ENCODE data around the gene ELOVL4.

The ELOVL4 gene

DNA sequence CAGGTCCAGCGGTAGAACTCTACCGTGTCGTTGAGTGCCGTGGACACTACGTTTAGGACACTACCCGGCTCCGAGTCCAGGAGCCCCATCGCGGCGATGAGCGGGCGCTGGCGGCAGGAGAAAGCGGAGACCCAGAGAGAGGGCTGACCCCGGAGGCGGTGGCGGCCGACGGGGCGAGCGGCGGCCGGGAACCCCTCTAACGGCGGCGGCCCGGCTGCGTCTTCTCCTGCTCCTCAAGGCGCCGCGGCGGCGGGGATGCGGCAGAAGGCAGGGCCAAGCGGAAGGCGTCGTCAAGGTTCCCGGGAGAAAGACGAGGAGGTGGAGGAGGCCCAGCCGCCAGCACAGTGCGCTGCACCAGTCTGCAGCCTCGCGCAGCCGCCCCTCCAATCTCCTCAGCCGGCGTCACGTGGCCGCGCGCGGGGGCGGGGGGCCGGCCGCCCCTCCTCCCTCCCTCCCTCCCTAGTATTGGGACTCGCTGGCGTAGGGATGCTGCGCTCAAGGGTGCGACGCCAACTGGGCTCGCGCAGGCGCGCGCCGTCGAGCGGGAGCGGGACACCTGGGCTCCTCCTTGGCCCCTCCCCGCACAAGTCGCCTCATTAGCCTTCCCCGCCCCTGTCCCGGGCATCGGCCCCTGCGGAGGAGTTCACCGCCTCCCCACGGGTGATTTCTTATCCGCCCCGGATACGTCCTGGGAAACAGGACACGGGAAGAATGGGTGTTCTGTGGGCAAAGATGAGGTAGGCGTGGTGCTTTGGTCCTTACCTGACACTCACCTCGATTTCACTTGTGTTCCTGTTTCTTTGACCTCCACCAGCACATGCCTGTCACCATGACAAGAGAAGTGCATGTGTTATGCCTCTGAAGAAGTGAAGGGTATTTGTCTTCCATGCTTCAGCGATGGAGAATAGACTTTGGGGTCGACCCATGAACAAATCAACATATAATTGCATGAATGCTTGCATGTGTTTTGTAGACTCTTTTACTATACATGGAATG is at the start of gene ELOVL4:
Gene ELOVL4, minus strand, starts transcription at position 363 of the 996 bp plus-strand sequence. Its CDS starts 274 bp downstream, at position 89.
- DNase-seq: peak; percentile 75

DNA sequence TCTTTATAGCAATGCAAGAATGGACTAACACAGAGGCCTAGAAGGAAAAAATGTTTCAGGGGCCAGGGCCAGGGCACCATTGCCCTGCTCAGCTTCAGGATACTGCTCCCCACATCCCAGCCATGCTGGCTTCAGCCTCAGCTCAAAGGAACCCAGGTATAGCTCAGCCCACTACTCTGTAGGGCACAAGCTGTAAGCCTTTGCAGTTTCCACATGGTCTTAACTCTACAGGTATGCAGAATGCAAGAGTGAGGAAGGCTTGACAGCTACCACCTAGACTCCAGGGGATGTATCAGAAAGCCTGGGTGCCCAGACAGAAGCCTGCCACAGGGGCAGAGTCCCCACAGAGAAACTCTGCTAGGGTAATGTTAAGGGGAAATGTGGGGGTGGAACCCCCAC is 46.6 kb upstream of the ELOVL4 start:
- no peak for DNase-seq

DNA sequence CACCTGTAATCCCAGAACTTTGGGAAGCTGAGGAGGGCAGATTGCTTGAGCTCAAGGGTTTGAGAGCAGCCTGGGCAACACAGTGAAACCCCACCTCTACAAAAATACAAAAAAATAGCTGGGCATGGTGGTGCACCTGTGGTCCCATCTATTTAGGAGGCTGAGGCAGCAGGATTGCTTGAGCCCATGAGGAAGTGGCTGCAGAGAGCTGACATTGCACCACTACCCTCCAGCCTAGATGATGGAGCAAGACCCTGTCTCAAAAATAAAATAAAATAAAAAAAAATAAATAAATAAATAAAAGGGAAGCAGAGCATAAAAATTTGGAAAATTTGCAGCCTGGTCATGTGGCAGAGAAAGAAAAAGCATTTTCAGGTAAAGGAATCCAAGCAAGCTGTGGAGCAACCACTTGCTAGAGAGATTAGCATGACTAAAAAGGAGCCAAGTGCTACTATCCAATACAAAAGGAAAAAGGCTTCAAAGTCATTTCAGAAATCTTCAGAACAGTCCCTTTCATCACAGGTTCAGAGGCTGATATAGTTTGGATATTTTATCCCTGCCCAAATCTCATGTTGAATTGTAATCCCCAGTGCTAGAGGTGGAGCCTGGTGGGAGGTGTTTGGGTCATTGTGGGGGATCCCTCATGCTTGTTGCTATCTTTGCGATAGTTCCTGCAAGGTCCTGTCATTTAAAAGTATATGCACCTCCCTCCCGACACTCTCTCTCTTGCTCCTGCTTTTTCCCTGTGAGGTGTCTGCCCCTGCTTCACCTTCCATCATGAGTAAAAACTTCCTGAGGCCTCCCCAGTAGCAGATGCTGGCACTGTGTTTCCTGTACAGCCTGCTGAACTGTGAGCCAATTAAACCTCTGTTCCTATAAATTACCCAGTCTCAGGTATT is 45.9 kb upstream of the ELOVL4 start:
- no peak for DNase-seq

DNA sequence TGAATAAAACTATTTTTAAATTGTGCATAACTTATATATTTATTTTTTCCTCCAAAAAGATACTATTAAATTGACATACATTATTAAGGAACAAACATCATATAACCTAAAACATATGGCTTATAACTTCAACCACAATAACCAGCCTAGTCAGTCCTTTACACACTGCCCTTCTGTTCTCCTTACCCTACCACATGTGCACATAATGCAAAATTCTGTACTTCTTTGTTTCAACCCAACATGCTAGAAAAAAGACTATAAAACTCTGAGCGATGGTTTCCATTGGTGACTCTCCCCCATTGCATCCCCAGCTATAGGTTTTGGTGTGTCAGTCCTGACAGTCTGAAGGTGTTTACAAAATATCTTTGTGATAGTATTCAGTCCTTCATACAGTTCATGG is 42.3 kb upstream of the ELOVL4 start:
- DNase-seq: no peak

DNA sequence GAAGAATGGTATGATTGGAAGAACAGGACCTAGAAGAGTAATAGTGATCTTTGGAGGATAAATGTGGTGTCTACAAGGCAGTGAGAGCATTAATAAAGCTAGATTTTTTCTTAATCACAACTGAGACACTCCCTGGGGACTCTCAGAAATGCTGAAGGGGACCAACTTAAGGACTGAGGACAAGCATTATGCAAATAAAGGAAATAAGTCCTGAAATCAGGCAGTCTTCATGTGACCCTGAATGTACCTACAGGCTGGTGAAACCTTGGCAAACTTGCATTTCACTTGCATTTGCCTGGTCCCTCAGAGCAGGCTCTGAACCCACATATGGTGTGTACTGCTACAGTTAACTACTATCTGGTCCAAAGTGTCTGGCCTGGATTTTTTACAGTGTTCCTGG is 37.8 kb upstream of the ELOVL4 start:
- DNase-seq: no peak

DNA sequence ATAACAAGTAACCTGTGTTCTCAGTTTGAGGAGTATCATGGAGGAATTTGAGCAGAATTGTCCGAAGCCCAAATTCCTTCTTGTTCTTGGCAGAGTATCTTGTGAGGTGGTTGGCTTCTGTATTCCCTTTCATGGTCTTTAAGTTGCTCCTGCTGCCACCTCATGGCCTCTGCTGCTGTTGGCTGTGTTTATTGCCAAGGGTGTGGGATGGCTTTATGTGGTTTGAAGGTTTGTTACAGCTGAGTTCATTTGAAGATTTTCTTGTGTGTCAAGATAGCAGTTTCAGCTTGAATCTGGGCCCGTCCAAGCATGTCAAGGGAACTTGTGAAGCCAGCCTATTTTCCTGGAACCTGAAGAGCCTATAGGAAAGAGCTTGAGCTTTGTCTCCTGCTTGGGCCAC is 36.9 kb upstream of the ELOVL4 start:
- no peak for DNase-seq

DNA sequence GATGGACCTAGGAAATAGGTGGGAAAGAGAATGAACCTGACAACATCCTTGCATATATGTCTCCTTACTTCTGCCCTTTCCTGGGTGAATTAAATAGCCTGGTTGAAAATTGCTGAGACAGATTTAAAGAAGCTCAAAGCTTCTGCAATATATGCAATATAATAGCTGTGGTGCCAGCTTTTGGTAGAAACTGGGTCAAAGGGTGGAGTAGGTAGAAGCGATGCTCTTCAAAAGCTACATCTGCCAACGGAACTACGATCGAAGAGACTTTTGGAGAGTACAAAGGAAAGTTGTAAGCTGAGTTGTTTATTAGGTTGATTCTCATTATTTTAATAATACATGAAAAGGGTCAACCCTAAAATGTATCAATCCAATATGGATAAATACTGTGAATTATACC is 34.3 kb upstream of the ELOVL4 start:
- no peak for DNase-seq

DNA sequence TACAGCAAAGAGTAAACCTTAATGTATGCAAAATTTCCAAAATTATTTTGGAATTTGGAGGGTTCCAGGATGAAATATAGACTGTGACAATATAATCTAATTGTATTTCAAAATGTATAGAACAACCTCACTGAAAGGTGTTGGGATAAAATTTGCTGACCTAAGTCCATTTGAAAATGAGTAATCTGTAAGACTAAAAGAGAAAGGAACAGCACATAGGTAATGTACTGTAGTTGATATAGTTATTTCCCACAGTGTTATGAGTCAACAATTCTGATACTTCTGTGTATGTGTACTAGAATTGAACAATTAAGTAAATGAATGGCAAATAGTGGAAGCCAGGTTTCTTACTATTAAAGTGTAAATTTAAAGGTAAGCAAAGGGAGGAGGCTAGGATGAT is 23.8 kb upstream of the ELOVL4 start:
- DNase-seq: no peak

DNA sequence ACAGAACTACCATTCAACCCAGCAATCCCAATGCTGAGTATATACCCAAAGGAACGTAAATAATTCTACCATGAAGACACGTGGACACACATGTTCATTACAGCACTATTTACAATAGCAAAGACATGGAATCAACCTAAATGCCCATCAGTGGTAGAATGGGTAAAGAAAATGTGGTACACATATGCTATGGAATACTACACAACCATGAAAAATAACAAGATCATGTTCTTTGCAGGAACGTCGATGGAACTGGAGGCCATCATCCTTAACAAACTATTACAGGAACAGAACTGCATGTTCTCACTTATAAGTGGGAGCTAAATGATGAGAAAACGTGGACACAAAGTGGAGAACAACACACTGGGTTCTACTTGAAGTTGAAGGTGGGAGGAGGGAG is 22.4 kb upstream of the ELOVL4 start:
- no peak for DNase-seq

DNA sequence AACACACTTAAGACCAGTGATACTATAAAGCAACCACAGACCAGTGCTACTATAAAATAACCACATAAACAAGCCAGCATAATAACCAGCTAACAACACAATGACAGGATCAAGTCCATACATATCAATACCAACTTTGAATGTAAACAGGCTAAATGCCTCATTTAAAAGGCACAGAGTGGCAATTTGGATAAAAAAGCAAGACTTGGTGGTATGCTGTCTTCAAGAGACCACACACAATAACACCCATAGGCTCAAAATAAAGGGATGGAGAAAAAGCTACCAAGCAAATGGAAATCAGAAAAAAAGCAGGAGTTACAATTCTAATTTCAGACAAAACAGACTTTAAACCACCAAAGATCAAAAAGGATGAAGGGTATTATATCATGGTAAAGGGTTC is 19.8 kb upstream of the ELOVL4 start:
- DNase-seq: no peak

DNA sequence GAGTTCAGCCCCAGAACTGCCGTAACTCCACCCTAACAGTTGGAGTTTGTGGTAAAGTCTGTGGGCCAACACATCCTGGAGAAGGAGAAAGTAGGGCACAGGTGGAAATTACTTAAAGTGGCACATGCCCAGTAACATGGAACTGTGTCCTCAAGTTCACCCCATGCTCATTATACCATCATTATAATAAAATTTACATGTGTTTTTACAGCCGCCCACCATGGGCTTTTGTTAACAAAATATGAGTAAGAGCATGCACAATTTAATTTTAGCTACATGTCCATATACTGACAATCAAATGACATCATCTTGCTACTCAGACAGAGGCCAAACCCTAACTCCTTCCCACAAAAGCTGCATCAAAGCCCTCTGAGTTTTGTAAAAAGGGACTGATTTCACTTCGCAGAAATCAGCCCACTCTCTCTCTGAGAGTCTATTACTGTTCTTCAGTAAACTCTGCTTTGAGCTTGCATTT is 17.3 kb upstream of the ELOVL4 start:
- DNase-seq: no peak

DNA sequence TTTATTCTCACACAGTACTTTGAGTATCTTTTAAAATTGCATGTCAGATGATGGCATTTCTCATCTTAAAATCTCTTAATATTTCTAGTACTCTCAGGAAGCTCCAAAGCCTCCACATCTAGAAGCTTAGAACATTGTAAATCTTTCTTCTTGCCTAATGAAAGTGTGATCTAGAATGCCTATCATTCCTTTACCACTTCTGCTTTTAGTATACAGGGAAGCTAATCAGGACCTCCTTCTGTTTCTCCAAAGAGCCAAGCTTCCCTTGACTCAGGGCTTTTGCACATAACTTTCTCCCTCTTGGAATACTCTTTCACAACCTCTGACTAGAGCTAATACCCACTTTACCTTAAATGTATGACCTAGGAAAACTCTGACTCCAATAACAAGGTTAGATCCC is 7.5 kb upstream of the ELOVL4 start:
- no peak for DNase-seq

DNA sequence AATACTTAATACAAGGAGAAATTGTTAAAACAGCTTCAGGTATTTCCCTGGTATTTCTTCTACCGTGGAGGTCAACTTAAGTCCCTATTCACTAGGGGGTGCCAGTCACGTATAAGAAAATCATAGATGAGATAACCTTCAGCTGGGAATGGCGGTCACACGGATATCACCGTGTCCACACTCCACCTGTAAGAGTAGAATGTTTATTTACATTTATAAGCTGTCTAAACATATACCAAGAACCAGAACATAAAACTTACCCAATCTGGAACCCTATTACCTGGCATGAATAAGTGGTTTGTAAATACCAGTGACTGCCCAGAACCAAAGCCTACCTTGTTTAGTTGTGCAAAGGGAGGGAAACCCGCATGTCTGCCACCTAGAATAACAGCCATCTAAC is 1.9 kb upstream of the ELOVL4 start:
- DNase-seq: peak; percentile 26

DNA sequence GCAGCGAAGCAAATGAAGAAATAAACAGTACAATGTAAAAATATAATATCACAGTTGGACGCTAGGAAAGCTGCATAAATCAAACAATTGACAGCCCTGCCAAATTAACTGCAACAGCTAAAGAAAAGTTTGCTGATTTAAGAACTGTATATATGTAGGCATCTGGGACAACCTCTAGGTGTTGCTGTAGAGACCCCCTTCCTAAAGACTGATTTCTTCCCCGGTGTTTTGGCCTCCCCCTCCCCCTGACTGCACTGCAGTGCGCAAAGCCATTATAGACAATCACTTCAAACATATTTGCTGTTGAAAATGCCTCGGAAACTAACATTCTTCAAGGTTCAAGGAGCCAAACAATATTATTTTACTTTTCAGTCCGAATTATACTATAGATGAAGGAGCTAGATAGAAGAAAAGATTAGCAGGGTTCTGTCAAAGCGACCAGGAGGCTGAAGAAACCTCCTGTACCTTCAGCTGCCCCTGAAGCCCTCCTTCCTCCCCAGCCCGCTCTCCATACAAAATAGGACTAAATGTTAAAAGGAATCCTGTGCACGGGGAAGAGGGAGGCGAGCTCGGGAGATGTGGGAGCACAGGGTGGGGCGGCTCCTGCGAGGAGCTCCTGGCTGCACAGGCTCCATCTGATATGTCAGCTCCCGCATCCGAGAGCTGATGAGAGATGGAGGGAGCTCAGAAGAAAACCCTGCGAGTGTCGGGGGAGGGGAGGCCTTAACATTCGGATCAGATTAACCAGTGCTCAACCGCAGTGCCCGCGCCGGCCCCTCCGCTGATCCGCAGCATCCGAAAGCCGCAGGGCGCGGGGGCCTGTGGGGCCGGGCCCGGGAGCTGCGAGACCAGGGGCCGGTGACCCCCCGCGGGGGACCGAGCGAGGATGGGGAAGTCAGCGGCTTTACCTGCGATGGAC is 822 bp downstream of the ELOVL4 start:
- peak; percentile 18 for DNase-seq

DNA sequence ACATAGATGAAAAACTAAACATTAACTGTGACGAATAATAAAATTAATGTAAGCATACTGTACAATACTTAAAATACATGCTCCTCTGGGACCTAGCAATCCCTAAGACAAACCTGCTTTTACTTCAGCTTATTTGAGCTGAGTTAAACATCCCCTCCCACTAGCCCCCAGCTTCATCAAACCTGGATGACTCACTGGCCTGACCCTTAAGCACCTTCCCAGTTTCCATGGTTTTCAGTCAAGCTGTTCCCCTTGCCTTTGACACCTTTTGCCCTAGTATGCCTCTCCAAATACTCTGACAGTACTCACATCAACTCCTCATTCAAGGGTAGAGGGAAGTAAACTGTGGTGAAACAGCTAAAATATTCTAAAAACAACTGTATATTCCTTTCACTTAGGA is 4.2 kb downstream of the ELOVL4 start:
- no peak for DNase-seq

DNA sequence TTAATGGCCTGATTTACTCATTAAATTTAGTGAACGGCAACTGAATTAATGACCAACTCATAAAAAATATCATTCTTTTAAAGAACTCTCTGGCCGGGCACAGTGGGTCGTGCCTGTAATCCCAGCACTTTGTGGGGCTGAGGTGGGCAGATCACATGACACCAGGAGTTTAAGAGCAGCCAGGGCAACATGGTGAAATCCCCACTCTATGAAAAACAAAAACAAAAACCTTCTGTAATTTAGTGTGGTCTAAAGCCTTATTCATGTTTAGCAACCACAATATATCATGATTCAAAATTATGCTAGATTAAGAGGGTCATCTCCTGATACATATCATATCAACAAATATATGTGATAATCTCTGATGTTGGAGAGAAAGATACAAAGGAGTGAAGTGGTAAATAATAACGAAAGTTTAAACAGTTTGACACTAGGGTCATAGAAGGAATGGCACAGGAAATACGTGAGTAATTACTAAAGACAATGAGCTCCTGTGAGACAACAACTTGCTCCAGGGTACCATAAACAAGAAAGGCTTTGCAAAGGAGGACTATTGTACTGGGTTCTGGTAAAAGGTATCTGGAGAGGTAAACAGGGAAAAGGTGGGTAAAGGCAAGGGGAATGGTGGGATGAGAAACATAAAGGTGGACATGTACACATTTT is 5.7 kb downstream of the ELOVL4 start:
- no peak for DNase-seq

DNA sequence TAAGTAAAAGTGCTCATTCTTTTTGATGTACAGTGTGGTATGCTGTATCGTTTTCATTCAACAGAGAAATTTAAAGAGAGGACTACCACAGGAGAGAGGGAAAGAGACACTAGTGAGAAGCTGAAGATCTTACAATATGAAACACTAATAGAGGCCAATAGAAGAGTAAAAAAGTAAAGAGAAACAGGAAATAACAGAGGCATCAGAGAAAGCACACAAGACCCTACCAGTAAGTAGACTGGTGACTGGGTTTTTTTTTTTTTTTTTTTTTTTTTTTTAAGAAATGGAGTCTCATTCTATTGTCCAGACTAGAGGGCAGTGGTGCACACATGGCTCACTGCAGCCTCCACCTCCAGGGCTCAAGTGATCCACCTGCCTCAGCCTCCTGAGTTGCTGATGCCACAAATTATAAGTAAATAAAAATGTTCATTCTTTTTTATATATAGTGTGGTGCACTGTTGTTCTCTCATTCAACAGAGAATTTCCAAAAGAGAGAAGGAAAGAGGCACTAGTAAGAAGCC is 18.8 kb downstream of the ELOVL4 start:
- DNase-seq: no peak

DNA sequence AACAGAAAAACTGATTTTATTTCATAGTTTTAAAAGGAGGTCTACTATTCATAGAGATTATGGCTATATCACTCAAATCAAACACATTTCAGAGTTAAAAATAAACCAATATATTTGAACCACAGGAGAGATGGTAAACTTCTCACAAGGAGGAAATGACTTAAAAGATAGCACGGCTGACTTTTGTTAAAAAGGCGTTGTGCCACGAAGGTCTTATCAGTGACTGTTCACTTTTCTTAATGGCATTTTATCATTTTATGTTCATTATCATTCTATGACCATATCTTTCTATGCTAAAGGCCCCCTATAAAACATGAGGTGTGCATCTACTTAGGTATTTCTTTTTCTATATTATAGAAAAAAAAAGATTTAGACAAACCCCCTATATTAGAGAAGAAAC is 19.6 kb downstream of the ELOVL4 start:
- no peak for DNase-seq

DNA sequence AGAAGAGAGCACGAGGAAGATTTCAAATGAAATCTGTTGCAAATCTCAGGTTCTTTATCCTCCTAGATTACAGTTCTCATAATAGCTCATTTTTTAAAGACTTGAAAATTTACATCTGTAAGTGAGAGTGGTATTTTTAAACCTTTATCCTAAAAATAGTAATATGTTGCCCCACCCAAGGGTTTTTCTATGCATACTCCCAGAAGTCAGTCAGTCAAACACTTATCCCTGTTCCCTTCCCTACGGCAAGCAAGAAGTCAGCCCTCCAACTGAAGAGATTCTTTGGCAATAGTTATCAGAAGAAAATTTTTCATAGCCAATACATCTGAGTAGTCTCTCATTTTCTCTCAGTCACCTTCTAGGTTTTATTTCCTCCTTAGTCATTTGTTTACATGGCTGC is 24.1 kb downstream of the ELOVL4 start:
- DNase-seq: no peak

DNA sequence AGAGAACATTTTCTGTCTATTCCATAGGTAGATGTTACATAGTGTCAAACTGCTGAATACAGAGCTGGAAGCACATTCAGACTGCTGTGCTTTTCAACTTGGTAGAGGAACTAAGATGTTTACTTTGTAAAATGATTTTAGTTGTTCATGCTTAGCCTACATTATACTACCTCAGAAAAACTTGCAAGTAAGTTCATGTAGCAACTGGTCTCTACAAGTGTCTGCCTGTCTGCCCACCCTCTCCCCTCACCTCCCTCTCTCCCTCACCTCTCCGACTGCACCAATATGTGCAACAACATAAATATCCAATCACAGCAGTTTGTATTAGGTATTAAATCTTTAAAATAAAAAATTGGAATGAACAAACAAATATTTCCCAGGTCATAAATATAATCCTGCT is 25.3 kb downstream of the ELOVL4 start:
- no peak for DNase-seq

DNA sequence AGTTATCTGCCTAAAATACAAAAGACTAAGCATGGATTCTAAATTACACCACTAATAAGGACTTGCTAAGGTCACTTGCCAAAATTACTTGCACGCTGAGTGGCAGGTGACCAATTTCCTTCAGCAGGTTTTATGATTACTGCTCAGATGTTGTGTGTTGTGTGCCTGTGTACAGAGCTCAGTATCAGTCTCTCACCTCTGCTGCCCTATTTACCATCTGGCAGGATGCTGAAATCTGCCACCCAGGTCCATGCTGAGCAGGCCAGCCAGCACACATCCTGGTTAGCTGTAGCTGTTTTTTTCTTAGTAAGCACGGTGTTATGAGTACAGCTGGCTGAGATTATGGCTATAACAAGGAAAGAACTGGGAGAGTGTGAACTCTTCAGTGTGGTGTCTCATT is 34.0 kb downstream of the ELOVL4 start:
- no peak for DNase-seq

DNA sequence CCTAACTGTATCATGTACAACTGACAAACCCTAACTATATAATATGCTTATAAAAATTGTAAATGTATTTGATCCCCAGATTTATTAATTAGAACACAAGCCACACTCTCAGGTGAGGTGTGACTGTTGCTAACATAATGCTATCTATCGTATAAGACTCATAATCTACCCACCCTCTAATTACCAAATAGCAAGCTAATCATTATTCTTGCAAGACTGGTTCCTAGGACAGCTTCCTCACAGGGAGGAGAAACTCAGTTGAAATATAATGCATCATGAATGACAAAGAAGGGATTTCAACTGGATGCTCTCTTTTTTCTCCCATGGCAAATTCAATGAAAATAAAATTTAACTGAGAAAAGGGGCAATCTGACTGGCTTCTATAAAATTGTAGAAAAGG is 35.4 kb downstream of the ELOVL4 start:
- no peak for DNase-seq

Data from NCI-H2227 treated with DMSO at 0.1 percent for 48 hours (cell line).